ENCODE data around the gene DAB1. TPM values are rescaled to one million over a fixed set of nuclear protein-coding genes. Genes with fewer than 3 reads are reported as not detected.

Gene DAB1
- total and polyA plus RNA-seq, 2 of the 8 experiments (the other 6 are each of a cell fraction or from before 2014, with no cell fraction given) = 4.4 to 11.8 TPM

DNA sequence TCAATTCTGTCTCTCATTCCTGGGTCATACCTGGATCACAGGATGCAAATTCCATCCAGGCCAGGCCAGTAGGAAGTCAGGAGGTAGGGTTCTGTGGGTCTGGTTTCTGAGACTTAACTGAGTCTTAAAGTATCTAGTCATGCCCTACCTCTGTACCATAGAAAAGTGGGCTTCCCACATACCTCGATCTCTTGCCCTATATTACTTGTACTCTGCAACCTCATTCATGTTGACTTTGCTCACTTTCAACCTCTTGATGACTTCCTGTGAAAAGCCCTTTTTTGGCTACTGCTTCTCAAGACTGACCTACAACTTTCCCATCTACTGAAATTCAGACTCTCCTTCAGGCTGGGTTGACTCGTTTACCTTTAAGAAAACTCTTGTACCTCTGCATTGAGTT is 329.1 kb downstream of the DAB1 start:
- TF ChIP-seq SAP30 (IDR thresholded peaks at IDR 0.05; ENCODE audit: insufficient read depth, insufficient replicate concordance, low read length) = no peak
- TF ChIP-seq GTF2F1 (IDR thresholded peaks at IDR 0.05; ENCODE audit: borderline replicate concordance, low read depth, low read length) = no peak
- Histone ChIP-seq H4K8ac (ENCODE audit: extremely low read depth, insufficient read depth, low read length) (no peak overlapping the region), H3K79me2 (ENCODE audit: control insufficient read depth in 1 of 2, insufficient read depth in 2 of 2, low read length in 2 of 2) (no peaks in the 10 kb centered on the region), H2AFZ (ENCODE audit: low read length) (no peak overlapping the region), H3K4me3 (ENCODE audit: extremely low read depth in 1 of 4, insufficient read depth in 2 of 4, low read depth in 3 of 4, low read length in 4 of 4) (no peak overlapping the region), H3K56ac (replicated peaks; ENCODE audit: insufficient read length, low read depth, low read length) (no peak overlapping the region), H3K79me1 (ENCODE audit: low read depth, low read length) (no peaks in the 10 kb centered on the region), H4K5ac (ENCODE audit: insufficient read length, low read depth, low read length) (no peak overlapping the region), H4K91ac (replicated peaks; ENCODE audit: insufficient read length, low read length) (no peak overlapping the region), H2BK5ac (ENCODE audit: low read depth, low read length) (no peak overlapping the region), H3K14ac (ENCODE audit: insufficient read length) (no peak overlapping the region), H3K9me3 (ENCODE audit: insufficient read depth in 2 of 2, low read depth in 1 of 2, low read length in 1 of 2) (no peaks in the 10 kb centered on the region), H2BK12ac (ENCODE audit: low read depth, low read length) (no peak overlapping the region), H2AK5ac (ENCODE audit: low read depth, low read length) (no peak overlapping the region), H3K9ac (replicated peaks in 1 of 4; ENCODE audit: extremely low read depth in 1 of 4, low read depth in 3 of 4, low read length in 3 of 4) (no peak overlapping the region), H3K18ac (ENCODE audit: extremely low read depth, low read length) (no peak overlapping the region), H4K20me1 (replicated peaks in 1 of 2; ENCODE audit: control insufficient read depth in 1 of 2, insufficient read depth in 2 of 2, low read length in 2 of 2) (no peaks in the 10 kb centered on the region), H3K27me3 (replicated peaks in 1 of 4; ENCODE audit: control insufficient read depth in 3 of 4, extremely low read depth in 1 of 4, insufficient read depth in 3 of 4, low read length in 3 of 4) (no peaks in the 10 kb centered on the region), H2BK120ac (replicated peaks; ENCODE audit: low read depth, low read length) (no peak overlapping the region), H3K4me1 (replicated peaks in 1 of 4; ENCODE audit: control insufficient read depth in 3 of 4, insufficient read depth in 4 of 4, low read length in 3 of 4) (peaks cover 0 to 2% (median 0%) of the 10 kb centered on the region in 4 experiments; a peak in 2 of 7 replicates), H3K23ac (ENCODE audit: insufficient read length) (no peak overlapping the region), H3K36me3 (ENCODE audit: control insufficient read depth in 2 of 4, insufficient read depth in 4 of 4, low read length in 3 of 4) (no peaks in the 10 kb centered on the region), H2BK15ac (ENCODE audit: low read length) (no peak overlapping the region), H3K23me2 (ENCODE audit: low read depth, low read length) (no peaks in the 10 kb centered on the region), H3K4me2 (ENCODE audit: insufficient read depth in 1 of 2, low read depth in 2 of 2, low read length in 2 of 2) (no peak overlapping the region), H3K4ac (replicated peaks; ENCODE audit: insufficient read length, low read depth, low read length) (no peak overlapping the region), H2BK20ac (ENCODE audit: low read length) (no peak overlapping the region), H3K27ac (ENCODE audit: low read depth, low read length) (no peak overlapping the region)
- ChIA-PET POLR2A (ENCODE audit: partially characterized antibody) (no interaction called here), CTCF (ENCODE audit: partially characterized antibody) (no interaction called here)
- 93% methylated on average over 2 of the region's 2 CpGs; no CpG with 5 or more reads in 1 of the 2 experiments for WGBS, 2 experiments (ENCODE audit: extremely low coverage in 1 of 2, insufficient coverage in 1 of 2, insufficient read length in 1 of 2, insufficient replicate concordance in 2 of 2, low coverage in 1 of 2, low lambda C conversion rate in 2 of 2, missing lambda C conversion rate in 1 of 2)
- FAIRE-seq = no peak
- DNase-seq (ENCODE audit: low read depth in 1 of 2, low spot score in 2 of 2) = no peak

Data from H1 (cell line).